GM19324 (cell line): Measurements from ENCODE around the gene TP53INP2.
A peak's percentile ranks its signal among the peaks of the same experiment; 100 is the strongest.
"Not testable (repeated sequence)": the region's sequence is repeated elsewhere in the genome, so short reads cannot be mapped to it uniquely, and the experiment has no call there.

Experiments
- ATAC-seq: cut with Tn5 transposase; IDR thresholded peaks from one replicate; pipeline ENCODE4 v1.9.1; 2021; ENCODE audit warnings: mild to moderate bottlenecking, moderate library complexity; ENCODE audit not compliant: unreplicated experiment, low FRiP score

The TP53INP2 gene

GRCh38 chr20:34705397-34706301 is 1.5 kb downstream of the TP53INP2 start:
- ATAC-seq = no peak

GRCh38 chr20:34706302-34706875 is 2.2 kb downstream of the TP53INP2 start:
- ATAC-seq = no peak

GRCh38 chr20:34706912-34707784 is 3.0 kb downstream of the TP53INP2 start:
- no peak for ATAC-seq

- ATAC-seq = no peak
These were observed 4.5 kb downstream of the TP53INP2 start for GRCh38 chr20:34708621-34709043.

- peak; percentile 41 for ATAC-seq
These were observed 5.1 kb downstream of the TP53INP2 start for GRCh38 chr20:34709044-34709830.

DNA sequence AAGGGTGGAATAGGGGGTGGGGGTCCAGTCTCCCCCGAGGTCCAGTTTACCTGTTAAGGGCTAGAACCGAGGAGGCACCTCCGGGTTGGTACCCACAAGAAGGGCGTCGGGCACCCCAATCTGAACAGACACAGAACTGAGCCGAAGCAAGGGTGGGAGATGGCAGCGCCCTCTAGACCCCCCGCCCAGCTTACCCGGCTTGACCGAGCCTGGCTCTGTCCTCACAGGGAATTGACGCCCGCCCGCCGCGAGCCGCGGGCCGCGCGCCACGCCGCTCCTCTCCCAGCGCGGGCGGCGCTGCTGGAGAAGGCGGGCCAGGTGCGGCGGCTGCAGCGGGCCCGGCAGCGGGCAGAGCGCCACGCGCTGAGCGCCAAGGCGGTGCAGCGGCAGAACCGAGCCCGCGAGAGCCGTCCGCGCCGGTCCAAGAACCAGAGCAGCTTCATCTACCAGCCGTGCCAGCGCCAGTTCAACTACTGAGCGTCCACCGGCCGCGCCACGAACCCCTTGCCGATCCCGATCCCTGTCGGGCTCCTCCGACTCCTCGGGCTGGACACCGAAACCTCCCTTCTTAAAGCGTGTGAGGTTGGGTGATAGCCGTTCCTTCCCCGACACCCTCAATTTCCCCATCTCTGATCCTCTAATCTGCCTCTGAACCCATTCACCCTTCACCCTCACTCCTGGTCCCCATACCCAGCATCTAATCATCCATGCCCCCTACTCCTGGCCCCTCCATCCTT is 5.9 kb downstream of the TP53INP2 start:
- ATAC-seq = peak; percentile 41

DNA sequence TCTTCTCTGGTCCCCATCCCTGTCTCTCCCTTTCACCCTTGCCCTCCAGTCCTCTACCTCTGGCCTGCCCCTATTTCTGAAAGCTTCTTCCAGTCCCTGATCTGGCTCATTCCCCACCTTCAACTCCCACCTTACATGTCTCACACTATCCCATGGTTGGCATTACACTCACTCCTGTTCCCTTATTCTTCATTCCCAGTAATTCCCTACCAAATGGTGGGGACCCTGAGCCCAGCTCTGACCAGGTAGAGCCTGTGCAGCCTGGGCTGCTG is 6.4 kb downstream of the TP53INP2 start:
- ATAC-seq = no peak

DNA sequence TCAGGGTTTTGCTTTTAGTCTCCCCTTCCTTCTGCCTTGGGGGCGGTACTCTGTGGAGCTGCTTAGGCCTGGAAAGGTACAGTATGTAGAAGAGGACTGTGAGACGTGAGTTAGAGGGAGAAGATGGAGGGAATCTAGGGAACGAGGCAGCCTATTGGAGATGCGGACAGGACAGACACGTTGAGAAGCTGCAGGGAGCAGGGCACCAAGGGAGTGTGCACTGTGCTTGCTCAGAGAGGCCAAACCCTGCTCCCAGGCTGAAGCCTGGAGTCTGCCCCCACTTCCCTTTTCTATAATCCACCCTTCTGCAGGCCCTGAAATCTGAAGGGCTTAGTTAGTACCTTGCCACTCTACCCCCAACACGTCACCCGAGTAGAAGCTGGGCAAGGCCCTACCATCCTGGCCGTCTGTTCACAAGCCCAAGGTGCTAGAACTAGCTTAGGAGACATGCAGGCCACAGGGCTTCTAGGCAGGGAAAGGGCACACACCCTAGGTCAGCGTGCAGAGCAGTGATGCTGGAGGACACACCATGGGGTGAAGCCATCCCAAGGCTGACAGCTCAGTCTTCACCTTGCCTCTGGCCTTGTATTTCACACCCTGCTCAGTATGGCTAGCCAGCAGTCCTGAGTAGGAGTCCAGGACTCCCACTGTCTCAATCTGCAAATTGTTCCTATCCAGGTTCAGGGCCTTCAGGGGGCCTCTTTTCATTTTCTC is 6.9 kb downstream of the TP53INP2 start:
- no peak for ATAC-seq

DNA sequence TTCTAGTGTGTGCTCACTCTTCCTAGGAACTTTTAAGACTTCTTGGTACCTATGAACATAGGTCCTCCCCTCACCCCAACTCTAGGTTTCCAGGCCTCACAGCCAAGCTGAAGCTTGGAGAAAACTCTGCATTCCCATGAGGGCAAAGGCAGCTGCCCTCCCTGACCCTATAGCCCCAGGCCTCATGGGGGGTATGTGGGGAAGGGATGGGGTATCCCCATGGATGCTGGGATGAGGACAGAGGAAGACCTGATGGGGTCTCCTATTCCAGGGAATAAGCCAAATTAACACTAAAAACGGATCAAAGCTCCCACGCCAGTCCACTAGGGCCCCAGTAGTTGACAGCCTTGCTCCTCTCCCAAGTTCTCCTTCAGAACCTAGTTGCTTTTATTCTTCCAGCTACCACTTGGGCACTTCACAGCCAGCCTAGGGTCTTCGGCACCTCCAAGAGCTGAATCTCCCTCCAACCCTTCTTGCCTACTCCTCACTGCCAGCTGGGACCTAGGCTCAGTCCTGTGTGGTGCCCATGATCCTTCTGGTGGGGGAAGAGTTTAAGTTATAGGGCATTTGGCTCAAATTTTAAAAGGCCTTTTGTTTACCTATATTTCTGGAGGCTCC is 7.8 kb downstream of the TP53INP2 start:
- ATAC-seq = no peak

DNA sequence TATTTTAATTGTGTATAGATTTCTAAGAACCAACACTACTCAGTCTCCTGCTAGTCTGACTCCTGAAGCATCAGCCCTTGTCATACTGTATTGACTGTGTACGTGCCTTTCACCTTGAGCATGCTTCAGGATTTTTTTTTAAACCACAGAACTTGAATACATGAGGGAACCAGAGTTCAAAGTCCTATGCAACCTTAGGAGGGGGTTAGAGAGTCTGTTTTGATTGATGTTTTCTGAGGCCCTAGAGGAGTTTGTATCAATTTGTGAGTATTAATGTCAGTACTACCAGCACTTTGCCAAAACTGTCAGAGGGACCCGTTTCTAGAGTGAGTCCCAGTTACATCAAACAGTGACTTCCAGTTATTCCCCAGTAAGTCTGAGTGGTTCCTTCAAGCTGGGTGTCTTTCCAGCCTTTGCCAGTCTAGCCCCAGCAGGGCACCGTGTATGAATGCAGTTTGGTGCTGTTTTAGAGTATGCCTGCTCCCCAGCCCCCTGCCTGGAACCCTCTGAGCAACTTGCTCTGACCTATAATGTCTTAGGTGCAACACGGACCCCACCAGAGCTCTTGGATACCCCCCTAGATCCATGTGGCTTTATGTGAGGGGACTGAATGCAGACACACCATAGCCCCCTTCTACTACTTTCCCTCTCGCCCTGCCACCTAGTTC is 8.5 kb downstream of the TP53INP2 start:
- ATAC-seq = no peak

- ATAC-seq = no peak
These were observed 9.2 kb downstream of the TP53INP2 start for GRCh38 chr20:34713194-34713943.

GRCh38 chr20:34713944-34714515 is 9.9 kb downstream of the TP53INP2 start:
- ATAC-seq = not testable (repeated sequence)

- no peak for ATAC-seq
These were observed 11.2 kb downstream of the TP53INP2 start for GRCh38 chr20:34715384-34715783.

DNA sequence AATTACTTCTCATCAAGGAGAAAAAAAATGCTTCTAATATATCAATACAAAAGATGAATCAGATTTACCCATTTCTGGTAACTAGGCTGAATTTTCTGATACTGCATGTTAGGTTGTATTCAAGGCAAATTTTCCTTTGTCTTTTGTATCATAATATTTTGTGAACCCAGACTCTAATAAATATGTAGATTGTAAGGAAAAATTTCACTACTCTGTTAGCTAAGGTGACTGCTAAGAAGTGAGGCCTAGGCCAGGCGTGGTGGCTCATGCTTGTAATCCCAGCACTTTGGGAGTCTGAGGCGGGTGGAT is 12.7 kb downstream of the TP53INP2 start:
- ATAC-seq = no peak

DNA sequence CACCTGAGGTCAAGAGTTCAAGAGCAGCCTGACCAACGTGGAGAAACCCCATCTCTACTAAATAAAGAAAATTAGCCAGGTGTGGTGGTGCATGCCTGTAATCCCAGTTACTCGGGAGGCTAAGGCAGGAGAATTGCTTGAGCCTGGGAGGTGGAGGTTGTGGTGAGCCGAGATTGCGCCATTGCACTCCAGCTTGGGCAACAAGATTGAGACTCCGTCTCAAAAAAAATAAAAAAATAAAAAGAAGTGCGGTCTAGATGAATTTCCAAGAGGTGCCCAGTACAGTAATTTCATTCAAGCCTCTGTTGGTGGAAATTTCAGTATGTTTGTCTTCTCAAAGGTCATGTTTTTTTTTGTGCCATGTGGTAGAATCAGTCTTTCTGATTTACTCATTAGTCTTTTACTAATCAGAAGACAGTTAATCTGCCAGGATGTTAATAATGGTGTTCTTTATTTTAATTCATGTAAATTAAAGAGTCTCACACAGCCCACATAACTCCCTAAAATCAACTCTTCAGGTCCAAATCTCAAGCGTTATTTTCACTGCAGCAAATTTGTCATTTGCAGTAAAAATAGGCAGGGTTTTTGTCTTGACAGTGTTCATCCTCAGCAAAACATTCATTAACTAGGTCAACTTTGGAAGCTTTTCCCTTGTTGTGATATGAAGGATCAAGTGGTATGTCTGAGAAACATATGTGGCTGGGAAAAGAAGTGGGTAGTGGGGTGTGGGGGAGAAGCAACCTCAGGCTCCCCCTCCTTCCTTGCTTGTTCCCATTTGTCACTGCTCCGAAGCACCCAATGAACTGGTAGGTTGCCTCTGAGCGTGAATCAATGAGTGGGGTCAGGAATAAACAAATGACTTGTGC is 13.3 kb downstream of the TP53INP2 start:
- no peak for ATAC-seq

GRCh38 chr20:34719242-34720017 is 15.3 kb downstream of the TP53INP2 start:
- ATAC-seq = peak; percentile 93
